Suprapubic skin (tissue), 4 donors: Measurements from ENCODE around the gene EEFSEC. TPM values are rescaled to one million over a fixed set of nuclear protein-coding genes. Genes with fewer than 3 reads are reported as not detected.

Source experiments
- DNase-seq, 2 donors: peaks; one replicate each; pipeline ENCODE4 v3.0.0-alpha.2; 2019; ENCODE audit warnings: low spot score in 2 of 2
- H3K27ac ChIP-seq: fragments of 200-600 bp; sonication (generic); one replicate; pipeline ENCODE4 v1.5.1; 2019
- H3K27me3 ChIP-seq: fragments of 200-600 bp; sonication (generic); one replicate; pipeline ENCODE4 v1.5.1; 2019
- H3K36me3 ChIP-seq: fragments of 200-600 bp; sonication (generic); one replicate; pipeline ENCODE4 v1.5.1; 2019
- H3K4me1 ChIP-seq: fragments of 200-600 bp; sonication (generic); one replicate; pipeline ENCODE4 v1.5.1; 2019
- H3K4me3 ChIP-seq: fragments of 200-600 bp; sonication (generic); one replicate; pipeline ENCODE4 v1.5.1; 2019; ENCODE audit warnings: mild to moderate bottlenecking
- H3K9me3 ChIP-seq: fragments of 200-600 bp; sonication (generic); one replicate; pipeline ENCODE4 v1.5.1; 2019
- EP300 ChIP-seq: sonication (generic); formaldehyde crosslinking; IDR thresholded peaks from one replicate; pipeline ENCODE4 v1.6.1; 2017; ENCODE audit warnings: antibody characterized with exemption
- POLR2A ChIP-seq, 2 donors: fragments of 450-650 bp; IDR thresholded peaks; one replicate each; pipeline ENCODE4 v1.6.1; 2017; ENCODE audit warnings: antibody characterized with exemption in 2 of 2, mild to moderate bottlenecking in 2 of 2, moderate library complexity in 2 of 2
- POLR2AphosphoS5 ChIP-seq, 3 donors: sonication (generic); formaldehyde crosslinking; IDR thresholded peaks; one replicate each; pipeline ENCODE4 v1.6.1; 2017; ENCODE audit warnings: antibody characterized with exemption in 3 of 3
- WGBS: methylation state at CpG from one replicate; pipeline ENCODE4 v1.1.5; 2018; 5-methylcytosine and 5-hydroxymethylcytosine counted together
- total RNA-seq, 4 donors: library from RNA; depleted of rRNA; stranded (reverse); fragments of >200 nt; gene quantifications; one replicate each; pipeline ENCODE4 v1.1.0, GENCODE V29; 2016
- TF ChIP-seq, protein P1 (sequence below), 2 donors: fragments of 200-600 bp in 1 of 2; fragments of 450-650 bp in 1 of 2; sonication (generic) in 1 of 2; IDR thresholded peaks; one replicate each; pipeline ENCODE4 v1.5.1; 2016 to 2019; ENCODE audit warnings: antibody characterized with exemption in 2 of 2, mild to moderate bottlenecking in 1 of 2, moderate library complexity in 1 of 2

EEFSEC gene
- total RNA-seq, 4 donors from 2014 or later, result 14.3 to 19.4 (median 16.7) TPM

DNA sequence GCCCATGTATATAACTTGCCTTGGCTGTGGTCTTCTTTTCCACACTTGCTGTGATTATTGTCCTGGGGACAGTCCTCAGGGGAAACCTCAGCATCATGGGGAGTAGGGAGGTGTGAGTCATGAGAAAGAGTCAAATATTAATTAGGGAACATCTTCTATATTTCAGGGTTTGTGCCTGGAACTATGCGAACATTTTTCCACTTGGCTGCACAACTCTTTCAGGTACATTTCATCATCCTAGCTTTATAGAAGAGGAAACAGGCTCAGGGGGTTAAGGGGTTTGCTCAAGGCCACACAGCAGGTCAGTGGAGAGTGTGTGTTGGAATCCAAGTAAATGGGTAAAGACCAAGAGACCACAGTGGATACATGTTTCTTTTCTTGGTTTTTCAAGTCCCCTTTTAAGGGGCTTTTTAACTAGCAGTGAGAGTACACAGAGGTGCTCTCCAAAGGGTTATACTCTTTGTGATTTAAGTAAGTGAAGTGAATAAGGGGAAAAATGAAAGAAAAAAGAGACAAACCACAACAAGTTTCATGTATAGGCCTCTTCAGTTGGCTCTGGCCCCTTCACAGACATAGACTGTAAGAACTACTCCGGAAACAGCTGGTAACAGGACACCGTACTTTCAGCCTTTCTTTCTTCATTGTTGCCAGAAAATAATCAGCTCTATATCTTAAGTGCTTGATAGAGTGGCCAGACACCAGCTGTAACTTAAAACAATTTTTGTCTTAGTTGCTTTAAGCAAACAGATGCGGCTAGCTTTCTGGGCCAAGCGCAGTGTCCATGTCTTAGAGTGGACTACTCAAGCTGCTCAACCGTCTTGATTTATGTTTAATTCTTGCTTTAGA lies 64.6 kb downstream of the EEFSEC start:
- no peaks in the 10 kb centered on the region for H3K27me3 ChIP-seq
- H3K4me1 ChIP-seq, result no peaks in the 10 kb centered on the region
- no peaks in the 10 kb centered on the region for H3K36me3 ChIP-seq
- no peaks in the 10 kb centered on the region for H3K9me3 ChIP-seq
- TF ChIP-seq POLR2A (IDR thresholded peaks at IDR 0.05) (no peak), EP300 (no peak), POLR2AphosphoS5 (IDR thresholded peaks at IDR 0.05) (no peak)
- TF ChIP-seq, protein P1, sequence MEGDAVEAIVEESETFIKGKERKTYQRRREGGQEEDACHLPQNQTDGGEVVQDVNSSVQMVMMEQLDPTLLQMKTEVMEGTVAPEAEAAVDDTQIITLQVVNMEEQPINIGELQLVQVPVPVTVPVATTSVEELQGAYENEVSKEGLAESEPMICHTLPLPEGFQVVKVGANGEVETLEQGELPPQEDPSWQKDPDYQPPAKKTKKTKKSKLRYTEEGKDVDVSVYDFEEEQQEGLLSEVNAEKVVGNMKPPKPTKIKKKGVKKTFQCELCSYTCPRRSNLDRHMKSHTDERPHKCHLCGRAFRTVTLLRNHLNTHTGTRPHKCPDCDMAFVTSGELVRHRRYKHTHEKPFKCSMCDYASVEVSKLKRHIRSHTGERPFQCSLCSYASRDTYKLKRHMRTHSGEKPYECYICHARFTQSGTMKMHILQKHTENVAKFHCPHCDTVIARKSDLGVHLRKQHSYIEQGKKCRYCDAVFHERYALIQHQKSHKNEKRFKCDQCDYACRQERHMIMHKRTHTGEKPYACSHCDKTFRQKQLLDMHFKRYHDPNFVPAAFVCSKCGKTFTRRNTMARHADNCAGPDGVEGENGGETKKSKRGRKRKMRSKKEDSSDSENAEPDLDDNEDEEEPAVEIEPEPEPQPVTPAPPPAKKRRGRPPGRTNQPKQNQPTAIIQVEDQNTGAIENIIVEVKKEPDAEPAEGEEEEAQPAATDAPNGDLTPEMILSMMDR (IDR thresholded peaks at IDR 0.05), result no peak
- DNase-seq, result peak in 1 of 2 donors; percentile 29
- no peak overlapping the region for H3K4me3 ChIP-seq
- no peak overlapping the region for H3K27ac ChIP-seq
- WGBS, result 92% methylated on average over 6 of the region's 6 CpGs

DNA sequence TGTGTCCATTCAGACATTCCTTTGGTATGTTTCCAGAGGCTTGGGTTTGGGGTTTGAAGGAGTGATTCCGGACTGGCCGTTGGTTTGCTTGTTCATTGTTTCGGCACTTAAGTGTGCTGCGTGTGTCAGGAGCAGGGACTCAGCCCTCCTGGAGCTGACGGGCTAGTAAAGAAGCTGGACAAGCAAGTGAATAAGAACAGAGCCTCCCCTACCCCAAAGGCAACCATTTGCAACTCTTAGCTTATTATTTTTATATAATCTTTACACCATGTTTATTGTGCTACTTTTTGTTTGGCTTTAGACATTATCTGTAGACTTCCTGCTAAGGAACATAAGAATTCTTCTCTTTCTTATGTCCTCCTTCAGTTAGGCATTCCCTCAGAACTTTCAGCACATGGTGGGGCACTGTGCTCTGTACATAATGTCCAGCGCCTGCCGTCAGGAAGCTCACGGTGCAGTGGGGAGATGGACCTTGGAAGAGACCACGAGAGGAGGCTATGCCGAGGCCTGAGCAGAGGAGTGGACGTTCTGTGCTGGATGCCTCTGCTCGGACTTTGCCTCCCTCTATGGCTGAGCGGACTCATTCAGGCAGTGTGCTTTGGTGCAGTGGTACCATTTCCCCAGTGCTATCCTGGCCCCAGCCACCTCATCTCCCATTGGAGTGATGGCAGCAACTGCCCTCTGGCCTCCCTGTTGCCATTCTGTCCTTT lies 65.4 kb downstream of the EEFSEC start:
- Histone ChIP-seq H3K4me3 (no peak overlapping the region), H3K27me3 (no peaks in the 10 kb centered on the region), H3K36me3 (no peaks in the 10 kb centered on the region), H3K27ac (no peak overlapping the region), H3K4me1 (no peaks in the 10 kb centered on the region), H3K9me3 (no peaks in the 10 kb centered on the region)
- 90% methylated on average over 13 of the region's 13 CpGs for WGBS
- peak in 1 of 2 donors; percentile 18 for DNase-seq
- TF ChIP-seq POLR2AphosphoS5 (IDR thresholded peaks at IDR 0.05) (no peak), POLR2A (IDR thresholded peaks at IDR 0.05) (no peak), EP300 (no peak)
- TF ChIP-seq, protein P1 (IDR thresholded peaks at IDR 0.05), result no peak

DNA sequence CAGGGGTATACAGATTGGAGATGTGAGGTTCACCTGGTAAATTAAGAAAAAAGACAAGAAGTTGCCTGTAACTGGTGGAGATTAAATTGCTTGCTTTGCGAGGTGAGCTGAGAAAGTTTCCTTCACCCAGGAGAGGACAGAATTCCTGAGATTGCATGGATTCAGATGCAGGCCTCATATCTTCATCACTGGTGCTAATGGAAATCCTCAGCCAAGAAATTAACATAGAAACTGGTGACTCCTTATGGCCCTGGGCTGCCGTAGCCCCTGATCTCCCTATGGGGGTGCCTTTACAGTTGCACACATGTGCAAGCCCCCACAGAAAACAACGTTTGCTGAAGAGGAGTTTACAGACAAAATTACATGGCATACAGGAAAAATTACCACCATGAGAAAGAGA lies 68.0 kb downstream of the EEFSEC start:
- H3K27ac ChIP-seq, result no peak overlapping the region
- H3K9me3 ChIP-seq, result no peaks in the 10 kb centered on the region
- no peak overlapping the region for H3K4me3 ChIP-seq
- peaks cover 3% of the 10 kb centered on the region for H3K4me1 ChIP-seq
- 95% methylated on average over 3 of the region's 3 CpGs for WGBS
- H3K27me3 ChIP-seq, result no peaks in the 10 kb centered on the region
- no peaks in the 10 kb centered on the region for H3K36me3 ChIP-seq
- DNase-seq, result peak in 1 of 2 donors; percentile 26
- TF ChIP-seq EP300, result no peak
- TF ChIP-seq, protein P1 (IDR thresholded peaks at IDR 0.05), result no peak
- no peak for TF ChIP-seq POLR2A (IDR thresholded peaks at IDR 0.05)
- TF ChIP-seq POLR2AphosphoS5 (IDR thresholded peaks at IDR 0.05), result no peak

DNA sequence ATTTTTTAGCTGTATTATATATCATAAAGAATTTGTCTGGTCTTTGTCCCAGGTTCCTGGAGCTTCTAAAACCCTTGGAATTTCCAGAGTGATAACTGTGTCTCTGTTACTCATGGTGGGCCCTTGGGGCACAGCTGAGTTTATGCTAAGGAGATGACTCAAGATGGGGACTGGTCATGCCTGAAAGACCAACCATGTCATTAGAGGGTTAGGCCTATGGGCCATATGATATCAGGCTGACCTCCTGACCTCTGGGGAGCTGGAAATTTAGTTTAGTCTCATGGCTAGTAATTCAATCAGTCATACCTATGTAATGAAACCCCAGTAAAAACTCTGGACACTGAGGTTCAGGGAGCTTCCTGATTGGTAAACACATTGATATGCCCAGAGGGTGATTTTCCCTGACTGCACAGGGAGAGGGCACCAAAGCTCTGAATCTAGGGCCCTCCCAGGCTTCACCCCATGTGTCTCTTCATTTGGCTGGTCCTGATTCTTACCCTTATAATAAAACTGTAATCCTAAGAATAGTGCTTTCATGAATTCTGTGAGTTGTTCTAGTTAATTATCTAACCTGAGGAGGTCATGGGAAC lies 69.6 kb downstream of the EEFSEC start:
- H3K4me3 ChIP-seq, result no peak overlapping the region
- H3K27ac ChIP-seq, result no peak overlapping the region
- H3K9me3 ChIP-seq, result no peaks in the 10 kb centered on the region
- DNase-seq, result peak in 1 of 2 donors; percentile 47
- no peaks in the 10 kb centered on the region for H3K36me3 ChIP-seq
- no peaks in the 10 kb centered on the region for H3K27me3 ChIP-seq
- no peak for TF ChIP-seq POLR2A (IDR thresholded peaks at IDR 0.05)
- no peak for TF ChIP-seq POLR2AphosphoS5 (IDR thresholded peaks at IDR 0.05)
- TF ChIP-seq, protein P1 (IDR thresholded peaks at IDR 0.05), result no peak
- no peak for TF ChIP-seq EP300
- H3K4me1 ChIP-seq, result peaks cover 4% of the 10 kb centered on the region
